ENCODE measurements around the gene HOXD1.

Gene HOXD1

DNA sequence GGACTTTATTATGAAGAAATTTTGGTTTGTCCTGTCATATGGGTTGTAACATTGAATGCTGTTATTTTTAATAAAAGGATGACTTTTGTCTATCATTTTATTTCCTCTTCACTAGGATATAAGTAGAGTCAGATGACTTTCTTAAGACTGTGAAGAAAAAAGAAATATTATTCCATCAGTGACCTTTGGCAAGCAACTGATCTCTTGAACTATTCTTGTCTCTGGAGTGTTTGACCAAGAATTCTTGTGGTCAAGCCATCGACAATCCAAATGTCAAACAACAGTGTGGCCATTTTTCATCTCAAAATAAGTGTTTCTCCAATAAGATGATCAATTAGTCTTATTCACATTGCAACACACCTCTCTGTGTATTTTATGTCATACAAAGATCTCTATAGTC lies 24.9 kb downstream of the HOXD1 start:
- H3K36me3 ChIP-seq (ENCODE audit: control insufficient read depth, insufficient read depth, low read length): no peaks in the 10 kb centered on the region
- no peak overlapping the region for H3K4me3 ChIP-seq (ENCODE audit: extremely low read depth, insufficient read depth, low read length, poor library complexity, severe bottlenecking)
- no peak overlapping the region for H3K27ac ChIP-seq (ENCODE audit: low read depth, low read length, severe bottlenecking)
- no peaks in the 10 kb centered on the region for H3K4me1 ChIP-seq (ENCODE audit: control insufficient read depth, insufficient read depth, low read length, poor library complexity, severe bottlenecking)
- no peaks in the 10 kb centered on the region for H3K9me3 ChIP-seq (ENCODE audit: control insufficient read depth, low read length)
- 100% methylated on average over 1 of the region's 1 CpG; no CpG with 5 or more reads in 1 of the 2 experiments for WGBS, 2 experiments (ENCODE audit: insufficient coverage in 2 of 2)

DNA sequence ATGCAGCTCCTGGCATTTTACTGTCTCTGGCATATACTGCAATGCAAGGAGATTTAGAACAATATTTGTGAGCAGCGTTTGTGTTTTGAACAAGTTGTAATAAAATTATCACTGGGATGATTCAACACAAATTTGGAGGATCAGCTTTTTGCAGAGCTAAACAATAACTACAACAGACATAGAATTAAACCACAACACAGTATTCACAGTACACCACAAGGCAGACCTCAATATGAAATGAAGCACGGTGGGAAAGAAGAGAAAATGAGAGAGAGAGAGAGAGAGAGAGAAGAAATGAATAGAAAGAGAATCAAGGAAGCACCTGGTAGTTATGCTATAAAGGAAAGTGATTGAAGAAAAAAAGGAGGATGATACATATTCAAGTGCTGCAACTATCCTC lies 39.4 kb downstream of the HOXD1 start:
- H3K27ac ChIP-seq (ENCODE audit: low read depth, low read length, severe bottlenecking): no peak overlapping the region
- no peaks in the 10 kb centered on the region for H3K36me3 ChIP-seq (ENCODE audit: control insufficient read depth, insufficient read depth, low read length)
- no peaks in the 10 kb centered on the region for H3K9me3 ChIP-seq (ENCODE audit: control insufficient read depth, low read length)
- no peak overlapping the region for H3K4me3 ChIP-seq (ENCODE audit: extremely low read depth, insufficient read depth, low read length, poor library complexity, severe bottlenecking)
- WGBS, 2 experiments (ENCODE audit: insufficient coverage in 2 of 2): 83% methylated on average over 1 of the region's 2 CpGs; no CpG with 5 or more reads in 1 of the 2 experiments
- no peaks in the 10 kb centered on the region for H3K4me1 ChIP-seq (ENCODE audit: control insufficient read depth, insufficient read depth, low read length, poor library complexity, severe bottlenecking)

DNA sequence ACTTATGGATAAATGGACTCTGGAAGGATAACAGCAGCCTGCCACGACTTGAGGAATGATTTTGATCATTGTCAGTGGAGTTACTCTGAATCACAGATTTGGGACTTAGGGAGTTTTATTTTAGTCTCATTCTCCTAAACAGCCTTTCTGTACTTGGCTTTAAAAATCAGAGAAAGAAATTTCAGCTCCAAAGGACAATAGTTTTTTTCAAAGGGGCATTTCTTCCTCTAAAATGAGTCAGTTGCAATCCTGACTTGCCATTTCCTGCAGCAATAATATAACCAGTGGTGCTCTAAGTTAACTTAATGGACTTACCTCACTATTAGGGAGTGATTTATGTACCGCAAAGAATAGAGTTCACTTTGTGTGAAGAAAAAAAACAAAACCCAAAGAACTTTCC lies 45.7 kb downstream of the HOXD1 start:
- Histone ChIP-seq H3K4me1 (ENCODE audit: control insufficient read depth, insufficient read depth, low read length, poor library complexity, severe bottlenecking) (no peaks in the 10 kb centered on the region), H3K4me3 (ENCODE audit: extremely low read depth, insufficient read depth, low read length, poor library complexity, severe bottlenecking) (no peak overlapping the region), H3K36me3 (ENCODE audit: control insufficient read depth, insufficient read depth, low read length) (no peaks in the 10 kb centered on the region), H3K27ac (ENCODE audit: low read depth, low read length, severe bottlenecking) (no peak overlapping the region), H3K9me3 (ENCODE audit: control insufficient read depth, low read length) (no peaks in the 10 kb centered on the region)
- whole genome bisulfite sequencing, 2 experiments (ENCODE audit: insufficient coverage in 2 of 2): 57 to 100% methylated on average over 1 of the region's 2 CpGs

DNA sequence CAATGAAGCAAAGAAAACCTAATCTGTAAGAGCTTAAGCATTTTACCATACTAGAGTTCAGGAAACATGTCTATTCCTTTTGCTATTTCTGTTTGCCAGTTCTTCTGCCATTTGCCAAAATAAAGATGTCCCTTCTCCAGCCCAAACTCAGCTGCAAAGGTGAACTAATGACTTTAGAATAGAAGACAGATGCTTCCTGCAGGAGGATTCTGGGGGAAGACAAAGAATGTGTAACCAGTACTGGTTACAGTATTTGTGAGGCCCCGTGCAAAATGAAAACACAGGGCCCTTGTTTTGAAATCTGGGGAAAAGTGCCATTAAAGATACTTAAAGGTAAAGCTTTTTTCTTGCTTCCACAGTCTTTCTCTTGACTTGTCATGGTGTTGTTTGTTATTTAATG lies 46.5 kb downstream of the HOXD1 start:
- Histone ChIP-seq H3K4me1 (ENCODE audit: control insufficient read depth, insufficient read depth, low read length, poor library complexity, severe bottlenecking) (no peaks in the 10 kb centered on the region), H3K27ac (ENCODE audit: low read depth, low read length, severe bottlenecking) (no peak overlapping the region), H3K9me3 (ENCODE audit: control insufficient read depth, low read length) (no peaks in the 10 kb centered on the region), H3K36me3 (ENCODE audit: control insufficient read depth, insufficient read depth, low read length) (no peaks in the 10 kb centered on the region), H3K4me3 (ENCODE audit: extremely low read depth, insufficient read depth, low read length, poor library complexity, severe bottlenecking) (no peak overlapping the region)
- 67 to 80% methylated on average over 1 of the region's 1 CpG for WGBS, 2 experiments (ENCODE audit: insufficient coverage in 2 of 2)

DNA sequence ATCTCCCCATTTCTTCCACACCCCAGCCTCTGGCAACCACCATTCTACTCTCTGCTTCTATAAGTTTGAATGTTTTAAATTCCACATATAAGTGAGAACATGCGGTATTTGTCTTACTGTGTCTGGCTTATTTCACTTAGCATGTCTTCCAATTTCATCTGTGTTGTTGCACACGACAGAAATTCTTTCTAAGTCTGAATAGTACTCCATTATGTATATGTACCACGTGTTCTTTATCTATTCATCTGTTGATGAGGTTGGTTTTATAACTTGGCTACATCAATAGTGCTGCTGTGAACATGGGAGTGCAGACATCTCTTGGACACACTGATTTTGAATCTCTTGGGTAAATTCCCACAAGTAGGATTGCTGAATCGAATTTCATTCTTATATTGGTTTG lies 49.0 kb downstream of the HOXD1 start:
- no peaks in the 10 kb centered on the region for H3K9me3 ChIP-seq (ENCODE audit: control insufficient read depth, low read length)
- no peaks in the 10 kb centered on the region for H3K4me1 ChIP-seq (ENCODE audit: control insufficient read depth, insufficient read depth, low read length, poor library complexity, severe bottlenecking)
- H3K36me3 ChIP-seq (ENCODE audit: control insufficient read depth, insufficient read depth, low read length): no peaks in the 10 kb centered on the region
- H3K27ac ChIP-seq (ENCODE audit: low read depth, low read length, severe bottlenecking): no peak overlapping the region
- H3K4me3 ChIP-seq (ENCODE audit: extremely low read depth, insufficient read depth, low read length, poor library complexity, severe bottlenecking): no peak overlapping the region
- 71 to 100% methylated on average over 1 to 2 of the region's 4 CpGs for WGBS, 2 experiments (ENCODE audit: insufficient coverage in 2 of 2)

DNA sequence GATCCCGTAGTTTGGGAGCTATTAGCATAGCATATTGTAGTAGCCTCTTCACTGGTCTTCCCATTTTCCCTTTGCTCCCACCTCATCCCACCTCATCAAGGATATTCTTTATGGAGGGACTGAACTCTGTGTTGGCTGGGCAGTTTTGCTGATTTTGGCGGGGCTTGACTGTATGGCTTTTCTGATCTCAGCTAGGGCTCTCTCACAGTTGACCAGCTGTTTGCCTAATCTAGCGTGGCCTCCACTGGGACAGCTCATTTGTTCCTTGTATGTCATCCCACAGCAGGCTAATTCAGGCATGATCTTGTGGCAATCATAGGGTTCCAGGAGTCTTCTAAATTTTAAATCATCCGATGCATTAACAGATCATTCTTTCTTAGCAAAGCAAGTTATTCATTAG lies 50.6 kb downstream of the HOXD1 start:
- Histone ChIP-seq H3K27ac (ENCODE audit: low read depth, low read length, severe bottlenecking) (no peak overlapping the region), H3K4me1 (ENCODE audit: control insufficient read depth, insufficient read depth, low read length, poor library complexity, severe bottlenecking) (no peaks in the 10 kb centered on the region), H3K36me3 (ENCODE audit: control insufficient read depth, insufficient read depth, low read length) (no peaks in the 10 kb centered on the region), H3K9me3 (ENCODE audit: control insufficient read depth, low read length) (no peaks in the 10 kb centered on the region), H3K4me3 (ENCODE audit: extremely low read depth, insufficient read depth, low read length, poor library complexity, severe bottlenecking) (no peak overlapping the region)
- WGBS, 2 experiments (ENCODE audit: insufficient coverage in 2 of 2): 86 to 94% methylated on average over 2 of the region's 4 CpGs

DNA sequence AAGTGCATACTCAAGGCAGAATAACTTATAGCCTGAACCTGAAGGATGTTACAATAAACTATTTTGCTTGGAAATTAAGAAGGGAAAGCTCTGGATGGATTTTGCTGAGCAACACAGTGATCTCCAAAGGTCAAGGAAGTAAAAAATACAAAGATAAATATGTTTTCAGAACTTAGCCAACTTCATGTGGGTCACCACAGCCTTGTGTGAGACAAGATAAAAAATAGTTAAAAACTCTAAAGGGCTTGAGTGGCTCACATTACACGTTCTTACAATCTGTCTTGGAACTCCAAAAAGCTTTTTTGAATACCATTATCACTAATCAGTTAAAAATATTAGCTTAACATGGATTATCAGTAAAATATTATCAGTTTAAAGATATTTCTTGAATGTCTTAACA lies 51.8 kb downstream of the HOXD1 start:
- no peaks in the 10 kb centered on the region for H3K9me3 ChIP-seq (ENCODE audit: control insufficient read depth, low read length)
- H3K27ac ChIP-seq (ENCODE audit: low read depth, low read length, severe bottlenecking): no peak overlapping the region
- H3K4me1 ChIP-seq (ENCODE audit: control insufficient read depth, insufficient read depth, low read length, poor library complexity, severe bottlenecking): no peaks in the 10 kb centered on the region
- WGBS, 2 experiments (ENCODE audit: insufficient coverage in 2 of 2): 80% methylated on average over 1 of the region's 1 CpG; no CpG with 5 or more reads in 1 of the 2 experiments
- no peaks in the 10 kb centered on the region for H3K36me3 ChIP-seq (ENCODE audit: control insufficient read depth, insufficient read depth, low read length)
- H3K4me3 ChIP-seq (ENCODE audit: extremely low read depth, insufficient read depth, low read length, poor library complexity, severe bottlenecking): no peak overlapping the region
